NCI-H2171 treated with DMSO at 0.1 percent for 48 hours (cell line): ENCODE data around the gene SAMMSON.
A peak's percentile ranks its signal among the peaks of the same experiment; 100 is the strongest.

Experiments used
- DNase-seq: peaks from one replicate; lab custom pipeline; 2025; lab: John Stamatoyannopoulos, UW

The SAMMSON gene

GRCh38 chr3:70090322-70090913 lies 90.9 kb downstream of the SAMMSON start:
- DNase-seq = peak; percentile 13

- no peak for DNase-seq
Measured at GRCh38 chr3:70094197-70094596, 94.7 kb downstream of the SAMMSON start.

GRCh38 chr3:70095260-70095659 lies 95.7 kb downstream of the SAMMSON start:
- DNase-seq = no peak

- no peak for DNase-seq
Measured at GRCh38 chr3:70096376-70097066, 97.0 kb downstream of the SAMMSON start.

- no peak for DNase-seq
Measured at GRCh38 chr3:70097084-70097483, 97.6 kb downstream of the SAMMSON start.

GRCh38 chr3:70108072-70108471 lies 108.5 kb downstream of the SAMMSON start:
- DNase-seq = no peak

GRCh38 chr3:70108546-70108945 lies 109.0 kb downstream of the SAMMSON start:
- no peak for DNase-seq

- no peak for DNase-seq
Measured at GRCh38 chr3:70110066-70110465, 110.5 kb downstream of the SAMMSON start.

- DNase-seq = no peak
Measured at GRCh38 chr3:70111411-70111810, 111.9 kb downstream of the SAMMSON start.

- no peak for DNase-seq
Measured at GRCh38 chr3:70112751-70113150, 113.2 kb downstream of the SAMMSON start.

- no peak for DNase-seq
Measured at GRCh38 chr3:70114431-70114830, 114.9 kb downstream of the SAMMSON start.

GRCh38 chr3:70119879-70120278 lies 120.3 kb downstream of the SAMMSON start:
- DNase-seq = no peak
